ENCODE data around the gene TMEM88.

DNA sequence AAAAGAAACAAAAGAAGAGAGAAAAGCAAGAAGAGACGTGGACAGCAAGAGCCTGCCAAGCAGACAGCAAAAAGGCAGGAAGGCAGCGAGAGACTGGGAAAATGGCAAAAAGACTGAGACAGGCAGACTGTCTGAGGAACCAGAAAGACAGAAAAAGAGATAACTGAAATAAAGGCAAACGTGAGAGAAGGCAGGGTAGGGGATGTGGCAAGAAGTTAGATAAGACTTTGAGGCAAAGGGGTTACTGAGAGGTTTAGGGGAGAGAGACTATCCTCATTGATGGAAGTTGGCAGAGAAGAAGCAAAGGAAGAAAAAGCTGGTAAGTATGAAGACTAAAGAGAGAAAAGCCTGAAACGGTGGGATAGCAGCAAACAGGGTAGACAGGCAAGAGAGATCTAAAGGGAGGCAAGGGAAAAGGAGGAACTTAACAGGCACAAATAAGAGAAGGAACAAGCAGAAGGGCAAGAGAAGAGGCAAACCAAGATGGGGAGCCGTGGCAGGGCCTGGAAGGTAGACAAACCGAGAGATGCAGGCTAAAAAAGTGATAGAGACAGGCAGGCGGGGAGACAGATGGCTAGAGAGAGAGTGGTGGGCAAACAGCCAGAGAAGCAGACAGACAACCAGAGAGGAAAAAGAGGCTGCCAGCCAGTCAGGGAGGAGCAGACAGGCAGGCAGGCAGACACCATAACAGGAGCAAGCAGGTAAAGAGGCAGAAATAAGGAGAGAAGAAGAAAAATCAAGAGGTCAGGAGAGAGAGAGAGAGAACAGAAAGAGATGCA is 26.6 kb downstream of the TMEM88 start:
- TF ChIP-seq TCF4 (CRISPR knock-in tag; IDR thresholded peaks at IDR 0.05; ENCODE audit: borderline replicate concordance), result no peak; the same call in 1 of the 2 replicates
- TF ChIP-seq ZFP30 (CRISPR knock-in tag; IDR thresholded peaks at IDR 0.05), result no peak
- TF ChIP-seq OSR1 (CRISPR knock-in tag; IDR thresholded peaks at IDR 0.05), result no peak
- no peak for TF ChIP-seq RARB (CRISPR knock-in tag; IDR thresholded peaks at IDR 0.05)
- TF ChIP-seq SNAI2 (CRISPR knock-in tag; IDR thresholded peaks at IDR 0.05), result no peak
- TF ChIP-seq POU6F1 (CRISPR knock-in tag; IDR thresholded peaks at IDR 0.05; ENCODE audit: borderline replicate concordance, low read depth), result no peak
